Left colon (tissue), 2 donors: Measurements from ENCODE around the gene PTPRR. TPM values are rescaled to one million over a fixed set of nuclear protein-coding genes. Genes with fewer than 3 reads are reported as not detected.

ENCODE experiments used
- ATAC-seq: fragments of 200-7000 bp; cut with Tn5 transposase; one replicate; pipeline ENCODE4 v1.9.1; 2020; ENCODE audit warnings: mild to moderate bottlenecking, moderate library complexity
- DNase-seq, 2 donors: peaks; one replicate each; pipeline ENCODE4 v3.0.0-alpha.2; 2020
- intact Hi-C, 2 donors: fragments of 100-400 bp; cut with DNase I in 1 of 2; cut with micrococcal nuclease in 1 of 2; formaldehyde crosslinking; loops; one replicate each; pipeline versions ENCODE4 v1.11.2 to v1.14.0; 2022; cut with DNase I, micrococcal nuclease
- total RNA-seq, 2 donors: library from RNA; stranded (reverse); fragmentation: NEBNext Ultra II Directional; extraction: Animal tissue kit (Norgen Biotek cat#: 25700); gene quantifications; one replicate each; pipeline ENCODE4 v1.2.1, GENCODE V29; 2021
- donor health status: DM: no; HTN: no; CAD: no.
- donor health status: DM: yes; HTN: yes; CAD: no.

PTPRR gene
- total RNA-seq, 2 donors from 2014 or later: 13.1 to 48.8 TPM

DNA sequence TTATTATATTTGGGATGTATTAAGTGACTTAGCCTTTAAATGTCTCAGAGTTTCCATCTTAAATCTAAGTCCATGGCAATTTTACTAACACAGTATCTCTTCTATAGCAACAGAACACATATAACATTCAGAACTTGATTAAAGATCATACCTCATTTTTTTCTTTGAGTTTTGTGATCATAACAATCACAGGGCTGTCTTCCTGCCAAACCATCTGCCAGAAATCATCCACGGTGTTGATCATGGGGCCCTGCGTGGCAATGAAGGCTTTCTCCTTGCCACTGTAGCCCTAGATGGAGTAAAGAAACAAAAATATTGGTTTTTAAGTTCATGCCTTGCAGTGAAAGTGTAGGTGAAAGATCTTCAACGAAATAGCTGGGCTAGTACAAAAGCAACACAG is 236.6 kb downstream of the PTPRR start:
- ATAC-seq: no peak
- intact Hi-C loops: no loop called here
- no peak for DNase-seq

DNA sequence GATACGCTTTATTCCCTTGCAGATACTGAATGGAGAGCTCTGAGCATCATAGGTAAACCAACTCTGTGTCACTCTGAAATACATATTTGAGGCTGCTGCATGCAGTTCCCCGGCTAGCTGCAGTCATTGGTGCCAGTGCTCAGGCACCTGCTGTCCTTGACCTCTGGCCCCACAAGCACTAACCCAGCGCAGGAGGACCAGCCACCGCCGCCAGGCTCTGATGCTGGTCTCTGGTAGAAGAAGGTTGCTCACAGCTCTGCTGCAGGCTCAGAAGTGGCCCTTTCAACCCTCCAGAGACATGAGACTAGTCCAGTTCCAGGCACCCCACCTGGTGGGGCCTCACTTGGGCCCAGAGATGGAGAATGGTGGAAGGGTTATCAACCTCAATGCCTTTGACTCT is 248.8 kb downstream of the PTPRR start:
- ATAC-seq (no peak), DNase-seq (no peak)
- intact Hi-C loops: no loop called here

GRCh38 chr12:70670948-70671347 is 249.6 kb downstream of the PTPRR start:
- intact Hi-C loops: no loop called here
- ATAC-seq (no peak), DNase-seq (no peak)

DNA sequence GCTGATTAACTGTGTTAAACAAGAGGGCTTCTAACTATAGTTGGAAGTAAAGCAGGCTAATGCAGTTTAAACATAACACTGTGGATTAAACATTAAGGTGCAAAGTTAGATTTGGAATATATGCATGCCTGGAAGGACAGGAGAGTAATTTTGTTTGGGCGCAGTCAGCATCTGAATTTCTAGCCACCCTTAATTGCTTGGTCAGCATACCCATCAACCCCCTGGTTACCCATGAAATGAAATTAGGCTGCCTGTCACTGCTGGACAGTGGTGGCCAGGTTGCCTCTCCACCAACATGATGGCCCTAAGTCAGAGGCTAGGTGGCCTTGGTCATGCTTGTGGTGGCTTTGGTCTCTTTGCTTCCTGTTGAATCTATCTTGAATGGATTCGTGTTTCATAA is 253.3 kb downstream of the PTPRR start:
- DNase-seq (no peak), ATAC-seq (no peak)
- intact Hi-C loops: no loop called here

DNA sequence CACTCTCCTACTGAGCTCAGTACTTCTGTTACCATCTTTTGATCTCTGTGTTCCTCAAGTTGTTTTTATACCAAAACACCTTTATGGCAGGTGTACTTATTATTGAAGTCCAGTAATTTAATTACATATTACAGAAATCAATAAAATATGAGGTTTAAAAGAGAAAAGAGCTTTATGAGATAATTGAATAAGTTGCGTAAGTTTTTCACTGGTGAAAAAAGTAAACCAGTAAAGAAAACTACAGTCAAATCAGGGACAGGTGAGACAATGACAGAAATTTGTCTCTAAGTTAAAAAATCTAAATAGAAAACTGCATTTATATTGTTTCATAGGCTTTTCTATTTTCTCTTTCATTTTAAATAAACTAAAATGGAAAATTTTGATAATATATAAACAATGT is 254.2 kb downstream of the PTPRR start:
- intact Hi-C loops: no loop called here
- ATAC-seq: no peak
- DNase-seq: no peak

DNA sequence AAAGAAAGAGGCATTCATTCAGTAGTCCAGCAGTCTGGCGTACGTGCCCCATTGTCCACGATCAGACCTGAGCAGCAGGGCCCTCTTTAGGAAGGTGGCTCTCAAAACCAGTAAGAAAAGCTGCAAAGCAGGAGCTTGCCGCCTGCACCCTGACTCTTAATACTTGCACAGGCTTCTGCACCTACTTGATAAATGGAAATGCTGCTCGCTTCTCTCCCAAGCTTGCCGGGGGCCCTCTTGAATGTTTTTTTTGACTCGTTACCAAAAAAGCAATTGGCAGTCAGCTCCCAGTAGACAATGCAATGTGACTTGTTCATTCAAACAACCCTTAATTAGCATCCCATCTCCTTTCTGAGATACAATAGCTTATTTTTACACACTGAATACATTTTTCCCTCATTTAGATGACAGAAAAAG is 256.1 kb downstream of the PTPRR start:
- DNase-seq (no peak), ATAC-seq (no peak)
- intact Hi-C loops: no loop called here

GRCh38 chr12:70663838-70664237 is 256.7 kb downstream of the PTPRR start:
- ATAC-seq: no peak
- DNase-seq: no peak
- intact Hi-C loops: no loop called here

DNA sequence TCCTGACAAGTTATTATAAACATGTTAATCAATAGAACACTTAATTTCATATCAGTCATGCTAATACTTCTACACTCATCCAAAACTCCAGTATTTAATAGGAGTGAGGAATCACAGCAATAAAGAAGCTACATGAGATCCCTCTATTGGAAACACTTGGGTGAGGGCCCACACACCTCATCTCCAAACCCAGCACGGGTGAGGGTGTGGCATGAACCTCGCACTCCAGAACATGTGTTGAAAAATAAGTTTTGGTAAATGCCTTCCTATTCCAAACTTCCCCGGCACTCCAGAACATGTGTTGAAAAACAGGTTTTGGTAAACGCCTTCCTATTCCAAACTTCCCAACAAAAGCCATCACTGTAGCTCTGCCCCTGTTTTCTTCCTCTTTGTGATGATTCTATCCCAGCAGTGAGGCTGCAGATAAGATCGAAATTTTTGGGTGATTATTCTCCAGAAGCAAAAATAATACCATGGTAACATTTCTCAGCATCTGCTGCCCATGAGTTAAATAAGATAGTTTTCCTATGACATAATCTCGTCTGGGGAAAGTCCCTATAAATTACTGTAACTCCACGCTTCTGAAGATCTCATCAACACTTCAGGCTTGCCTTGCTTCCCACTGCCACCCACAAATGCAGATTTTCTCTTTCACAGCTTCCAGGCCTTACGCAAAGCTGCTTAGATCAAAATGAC is 258.9 kb downstream of the PTPRR start:
- intact Hi-C loops: no loop called here
- no peak for ATAC-seq
- no peak for DNase-seq

- intact Hi-C loops: no loop called here
- no peak for DNase-seq
Measured at GRCh38 chr12:70660620-70661219, 259.8 kb downstream of the PTPRR start.

DNA sequence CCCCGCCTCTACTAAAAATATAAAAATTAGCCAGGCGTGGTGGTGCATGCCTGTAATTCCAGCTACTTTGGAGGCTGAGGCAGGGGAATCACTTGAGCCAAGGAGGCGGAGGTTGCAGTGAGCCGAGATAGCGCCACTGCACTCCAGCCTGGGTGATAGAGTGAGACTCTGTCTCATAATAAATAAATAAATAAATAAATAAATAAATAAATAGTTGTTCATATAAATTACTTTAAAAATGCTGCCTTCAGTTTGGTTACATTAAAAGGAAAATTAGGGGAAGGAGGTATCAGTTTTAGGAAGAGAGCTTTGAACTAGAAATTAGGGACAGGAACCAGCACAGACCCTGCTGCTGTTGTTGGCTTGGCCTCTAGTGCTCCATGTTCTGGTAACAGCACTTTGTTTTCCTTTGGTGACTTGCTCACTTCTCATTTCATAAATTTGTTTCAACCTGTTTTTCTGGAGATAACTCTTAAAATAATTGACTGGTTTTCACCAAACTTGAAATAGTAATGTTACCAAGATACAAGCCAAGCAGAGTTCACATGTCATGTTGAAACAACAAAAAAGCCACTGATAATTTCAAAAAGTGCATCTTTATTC is 260.4 kb downstream of the PTPRR start:
- DNase-seq (no peak), ATAC-seq (no peak)
- intact Hi-C loops: no loop called here

More at GRCh38 chr12:70660620-70661219, 259.8 kb downstream of the PTPRR start:
- peak; percentile 57 for ATAC-seq

DNA sequence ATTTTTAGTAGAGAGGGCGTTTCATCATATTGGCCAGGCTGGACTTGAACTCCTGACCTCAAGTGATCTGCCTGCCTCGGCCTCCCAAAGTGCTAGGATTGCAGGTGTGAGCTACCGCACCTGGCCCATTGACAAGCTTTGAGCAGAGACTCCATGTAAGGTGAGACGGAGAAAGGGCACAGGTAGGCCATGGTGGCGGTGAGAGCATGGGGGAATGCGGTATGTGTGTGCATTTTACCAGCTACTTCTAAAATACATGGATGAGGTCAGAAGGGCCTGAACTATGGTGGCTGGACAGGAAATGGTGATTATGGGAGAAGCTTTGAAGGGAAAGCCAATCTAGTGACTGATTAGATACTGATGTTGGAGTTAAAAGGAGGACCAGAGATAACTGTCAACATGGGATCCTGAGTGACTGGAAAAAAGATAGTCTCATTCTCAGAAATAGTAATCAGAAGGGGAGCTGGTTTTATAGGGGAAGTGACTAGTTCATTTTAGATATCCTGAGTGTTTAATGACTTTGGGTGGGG is 261.4 kb downstream of the PTPRR start:
- intact Hi-C loops: no loop called here
- DNase-seq (no peak), ATAC-seq (no peak)

DNA sequence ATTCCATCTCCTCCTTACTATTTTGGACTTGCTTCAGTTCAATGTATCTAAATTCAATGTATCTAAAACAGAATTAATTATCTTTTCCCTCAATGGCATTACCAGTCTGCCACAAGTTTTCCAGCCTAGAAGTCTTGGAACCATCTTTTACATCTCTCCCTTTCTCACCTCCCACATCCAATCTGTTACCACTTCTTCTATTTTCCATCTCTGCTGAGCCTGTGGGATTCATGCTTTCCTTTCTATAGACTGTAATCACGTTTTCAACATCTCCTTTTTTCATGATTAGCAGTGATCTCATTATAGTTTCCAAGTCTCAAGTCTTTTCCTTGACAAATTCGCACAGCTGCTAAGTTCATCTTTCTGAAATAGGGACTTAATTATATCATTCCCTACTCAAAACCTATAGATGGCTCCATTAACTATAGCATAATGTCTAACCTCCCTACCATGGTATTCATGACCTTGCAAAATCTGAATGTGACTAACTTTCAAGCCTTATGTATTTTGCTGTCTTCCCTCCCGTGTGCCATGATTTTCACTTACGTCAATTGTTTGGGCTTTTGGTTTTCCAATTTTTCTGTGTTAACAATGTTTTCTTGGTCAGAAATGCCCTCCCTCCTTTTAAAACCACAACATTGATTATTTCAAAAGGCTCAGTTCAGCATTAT is 262.8 kb downstream of the PTPRR start:
- ATAC-seq (no peak), DNase-seq (no peak)
- intact Hi-C loops: no loop called here

DNA sequence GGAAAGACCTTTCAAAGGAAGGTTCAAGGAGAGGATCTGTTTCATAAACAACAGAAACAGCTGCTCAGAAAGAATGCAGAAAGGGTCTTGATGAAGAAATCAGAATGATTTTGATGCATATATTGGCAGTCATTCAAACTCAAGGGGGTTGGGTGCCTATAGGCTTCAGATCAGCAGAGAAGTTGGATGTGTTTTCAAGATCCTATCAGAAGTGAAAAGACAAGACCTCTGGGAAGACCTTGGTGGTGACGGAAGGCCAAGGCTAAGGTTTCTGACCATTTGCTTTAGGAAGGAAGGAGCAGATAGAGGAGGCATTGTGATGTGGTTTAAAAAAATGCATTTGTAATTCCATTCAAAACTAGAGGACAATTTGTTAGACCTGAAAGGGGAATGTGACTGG is 268.1 kb downstream of the PTPRR start:
- ATAC-seq (no peak), DNase-seq (no peak)
- intact Hi-C loops: no loop called here

GRCh38 chr12:70648831-70649230 is 271.7 kb downstream of the PTPRR start:
- no peak for ATAC-seq
- no peak for DNase-seq
- intact Hi-C loops: no loop called here

- ATAC-seq: no peak
- DNase-seq: no peak
- intact Hi-C loops: no loop called here
Measured at GRCh38 chr12:70648191-70648590, 272.3 kb downstream of the PTPRR start.

GRCh38 chr12:70646850-70647249 is 273.7 kb downstream of the PTPRR start:
- ATAC-seq (no peak), DNase-seq (no peak)
- intact Hi-C loops: no loop called here

GRCh38 chr12:70645494-70646317 is 274.8 kb downstream of the PTPRR start:
- ATAC-seq (peak; percentile 97), DNase-seq (peak; percentile 39 to 54)
- intact Hi-C loops: no loop called here

DNA sequence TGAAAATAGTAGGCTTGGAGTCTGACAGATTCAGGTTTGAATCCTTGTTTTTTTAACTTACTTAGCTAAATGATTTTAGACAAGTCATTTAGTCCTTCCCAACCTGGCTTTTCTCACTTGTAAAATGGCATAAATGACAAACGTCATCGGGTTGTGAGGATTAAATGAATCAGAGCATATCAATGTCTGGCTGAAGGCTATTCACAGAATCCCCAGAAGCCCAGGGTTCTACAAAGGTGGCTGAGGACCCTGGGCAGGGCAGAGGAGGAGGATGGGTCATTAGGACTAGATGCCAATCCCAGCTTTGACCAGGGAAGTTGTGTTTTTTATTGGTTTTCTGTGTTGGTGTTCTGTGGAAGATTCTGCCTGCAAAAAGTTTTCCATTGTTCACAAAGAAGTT is 275.7 kb downstream of the PTPRR start:
- intact Hi-C loops: no loop called here

DNA sequence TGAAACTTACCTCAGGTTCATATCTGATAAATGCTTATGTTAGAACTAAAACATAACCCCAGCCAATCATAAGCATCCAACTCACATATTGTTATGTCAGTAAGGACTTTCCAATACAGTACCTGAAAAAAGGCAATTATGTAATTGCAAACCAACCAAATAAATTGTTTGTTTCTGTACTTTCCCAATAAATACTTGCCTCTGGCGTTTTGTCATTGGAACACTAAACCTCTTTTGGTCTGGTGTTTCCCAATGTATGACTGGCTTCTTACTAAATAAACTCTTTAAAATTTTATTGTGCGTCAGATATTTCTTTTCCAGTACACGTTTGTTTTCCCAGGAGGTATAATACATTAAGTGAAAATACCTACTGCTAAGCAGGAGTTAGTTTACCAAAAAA is 276.6 kb downstream of the PTPRR start:
- DNase-seq (no peak), ATAC-seq (no peak)
- intact Hi-C loops: no loop called here

More for the DNA sequence above, 275.7 kb downstream of the PTPRR start:
- DNase-seq: no peak
- no peak for ATAC-seq
